Epithelial cell of proximal tubule (primary cell): ENCODE data around the gene P2RY14. TPM values are rescaled to one million over a fixed set of nuclear protein-coding genes. Genes with fewer than 3 reads are reported as not detected.
"Not testable (repeated sequence)": the region's sequence is repeated elsewhere in the genome, so short reads cannot be mapped to it uniquely, and the experiment has no call there.

Source experiments
- DNase-seq: peaks from one replicate; pipeline ENCODE4 v3.0.0-alpha.2; 2011; ENCODE audit warnings: low read depth
- H3K4me3 ChIP-seq: 2 replicates; pipeline ENCODE4 v1.5.1; 2011; ENCODE audit warnings: low read depth, mild to moderate bottlenecking, low read length
- total RNA-seq: library from RNA; depleted of rRNA; stranded (reverse); fragments of >200 nt; gene quantifications from 2 replicates; pipeline ENCODE4 v1.2.3, GENCODE V29; 2015
- TF ChIP-seq, protein P1 (sequence below): conservative IDR thresholded peaks from 2 replicates; pipeline ENCODE4 v1.5.1; 2012; ENCODE audit warnings: low read depth, mild to moderate bottlenecking, low read length

P2RY14 gene
- total RNA-seq, 1 donor from 2014 or later, result not detected

DNA sequence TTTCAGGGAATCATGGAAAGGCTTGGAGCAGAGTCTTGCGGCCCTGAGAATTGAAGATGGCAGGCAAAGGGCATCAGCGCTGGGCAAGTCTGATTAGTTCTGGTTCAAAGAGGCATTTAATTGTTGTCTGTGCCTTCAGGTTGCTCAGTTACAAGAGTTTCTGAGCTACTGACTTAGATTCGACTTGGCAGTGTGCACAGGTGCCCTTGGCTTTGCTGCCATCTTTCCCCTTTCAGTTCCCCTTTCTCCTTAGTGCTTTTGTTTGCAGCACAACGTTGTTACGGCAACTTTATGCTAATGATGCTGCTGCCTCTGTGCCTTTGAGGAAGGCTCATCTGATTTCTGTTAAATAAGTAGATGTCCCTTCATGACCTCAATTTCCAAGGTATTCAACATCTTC is 12.5 kb downstream of the P2RY14 start:
- TF ChIP-seq, protein P1, sequence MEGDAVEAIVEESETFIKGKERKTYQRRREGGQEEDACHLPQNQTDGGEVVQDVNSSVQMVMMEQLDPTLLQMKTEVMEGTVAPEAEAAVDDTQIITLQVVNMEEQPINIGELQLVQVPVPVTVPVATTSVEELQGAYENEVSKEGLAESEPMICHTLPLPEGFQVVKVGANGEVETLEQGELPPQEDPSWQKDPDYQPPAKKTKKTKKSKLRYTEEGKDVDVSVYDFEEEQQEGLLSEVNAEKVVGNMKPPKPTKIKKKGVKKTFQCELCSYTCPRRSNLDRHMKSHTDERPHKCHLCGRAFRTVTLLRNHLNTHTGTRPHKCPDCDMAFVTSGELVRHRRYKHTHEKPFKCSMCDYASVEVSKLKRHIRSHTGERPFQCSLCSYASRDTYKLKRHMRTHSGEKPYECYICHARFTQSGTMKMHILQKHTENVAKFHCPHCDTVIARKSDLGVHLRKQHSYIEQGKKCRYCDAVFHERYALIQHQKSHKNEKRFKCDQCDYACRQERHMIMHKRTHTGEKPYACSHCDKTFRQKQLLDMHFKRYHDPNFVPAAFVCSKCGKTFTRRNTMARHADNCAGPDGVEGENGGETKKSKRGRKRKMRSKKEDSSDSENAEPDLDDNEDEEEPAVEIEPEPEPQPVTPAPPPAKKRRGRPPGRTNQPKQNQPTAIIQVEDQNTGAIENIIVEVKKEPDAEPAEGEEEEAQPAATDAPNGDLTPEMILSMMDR, result no peak
- no peak overlapping the region for H3K4me3 ChIP-seq
- DNase-seq, result no peak

DNA sequence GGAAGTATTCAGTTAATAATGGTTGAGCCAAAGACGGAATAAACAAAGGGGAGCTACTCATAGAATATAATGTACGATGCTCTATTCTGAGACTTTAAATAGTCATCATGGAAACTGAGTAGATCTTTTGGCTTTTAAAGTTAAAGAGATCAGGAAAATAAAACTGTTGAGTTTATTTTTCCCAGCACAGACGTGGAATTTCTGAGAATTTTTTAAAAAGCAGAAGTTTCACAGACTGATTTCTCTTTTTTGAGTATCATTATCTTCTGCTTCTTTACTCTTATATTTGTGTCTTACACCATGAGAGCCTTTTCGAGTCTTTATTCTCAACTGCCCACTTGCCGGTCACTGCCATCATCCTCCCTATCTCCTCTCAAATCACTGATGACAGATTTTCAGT is 13.2 kb downstream of the P2RY14 start:
- TF ChIP-seq, protein P1, result no peak
- DNase-seq, result no peak

DNA sequence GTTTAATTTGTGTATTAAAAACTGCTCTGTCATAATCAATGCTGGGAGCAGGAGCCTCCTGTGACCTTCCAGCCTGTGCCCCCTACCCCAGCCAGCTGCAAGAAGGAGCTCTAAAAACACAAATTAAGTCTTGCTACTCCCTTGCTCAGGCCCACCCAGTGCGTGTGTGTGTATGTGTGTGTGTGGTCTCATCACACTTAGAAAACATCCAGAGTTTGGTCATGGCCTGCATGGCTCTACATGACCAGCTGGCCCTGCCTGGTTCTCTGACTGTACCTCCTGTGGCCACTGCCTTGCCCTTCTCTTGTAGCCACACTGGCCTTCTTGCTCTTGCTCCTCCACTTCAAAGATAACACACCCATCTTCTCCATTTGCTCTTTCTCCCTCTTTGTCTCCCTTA is 13.7 kb downstream of the P2RY14 start:
- DNase-seq, result no peak
- H3K4me3 ChIP-seq, result no peak overlapping the region
- TF ChIP-seq, protein P1, result no peak

More for the DNA sequence above, 13.2 kb downstream of the P2RY14 start:
- no peak overlapping the region for H3K4me3 ChIP-seq

DNA sequence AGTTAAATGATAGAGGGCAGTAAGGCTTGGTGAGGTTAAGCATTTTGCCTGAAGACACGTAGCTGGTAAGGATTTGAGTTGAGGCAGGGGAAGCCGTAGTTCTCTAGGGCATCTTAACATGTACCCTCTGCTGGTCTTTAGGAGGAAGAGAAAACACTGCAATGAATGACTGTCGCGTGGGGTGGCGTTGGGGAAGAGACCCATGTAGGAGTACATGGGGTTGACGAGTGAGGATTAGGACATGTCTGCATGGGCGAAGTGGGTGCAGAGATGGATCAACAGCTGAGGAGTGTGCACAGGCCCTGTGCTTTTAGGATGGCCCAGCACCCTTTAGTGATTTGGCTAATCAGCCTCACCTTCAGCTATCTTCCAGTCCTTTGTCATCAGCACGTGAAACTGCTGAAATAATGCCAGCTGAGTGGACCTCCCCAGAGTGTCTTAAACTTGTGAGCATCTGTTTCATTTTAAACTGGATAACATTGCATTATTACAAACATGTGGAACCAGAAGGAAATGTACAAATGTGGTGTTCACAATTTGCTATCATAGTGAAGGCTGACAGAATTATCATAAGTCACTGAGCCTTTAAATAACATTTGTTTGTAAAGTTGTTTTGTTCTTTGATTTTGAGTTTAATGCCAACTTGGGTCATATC is 15.3 kb downstream of the P2RY14 start:
- TF ChIP-seq, protein P1, result no peak
- DNase-seq, result no peak
- no peak overlapping the region for H3K4me3 ChIP-seq

DNA sequence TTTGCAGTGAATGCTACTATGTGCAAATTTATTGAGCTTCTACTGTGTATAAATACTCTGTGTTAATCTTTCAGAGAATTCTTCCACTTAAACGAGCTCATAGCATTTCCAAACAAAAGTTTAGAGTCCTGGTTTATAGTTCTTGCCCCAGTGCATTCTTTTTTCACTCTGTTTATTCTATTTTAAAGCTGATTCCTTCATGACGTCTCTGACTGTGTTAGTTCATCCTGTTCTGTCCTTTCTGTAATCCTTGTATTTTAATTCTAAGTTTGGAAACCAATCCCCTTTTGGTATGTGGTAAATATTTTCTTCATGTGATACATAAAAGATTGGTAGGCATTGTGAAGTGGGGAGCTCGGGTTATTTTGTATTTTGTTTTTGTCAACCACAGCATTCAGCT is 18.7 kb downstream of the P2RY14 start:
- DNase-seq, result no peak
- TF ChIP-seq, protein P1, result no peak
- no peak overlapping the region for H3K4me3 ChIP-seq

DNA sequence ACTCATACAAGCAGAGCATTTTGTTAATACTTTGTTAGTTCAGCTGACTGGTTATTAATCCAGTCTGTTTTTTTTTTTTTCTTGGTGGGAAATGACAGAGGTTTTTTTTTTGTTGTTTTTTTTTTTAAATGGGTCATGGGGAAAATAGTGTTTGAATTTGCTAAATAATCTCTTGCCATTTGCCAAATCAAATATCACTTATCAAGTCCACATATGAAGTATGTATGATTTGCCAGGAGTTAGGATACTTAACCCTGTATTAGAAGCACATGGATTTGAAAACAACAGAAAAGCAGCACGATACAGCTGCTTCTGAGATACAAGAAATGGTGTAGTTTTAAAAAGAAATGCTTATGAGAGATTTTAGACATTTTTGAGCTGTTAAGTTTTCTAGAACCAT is 21.6 kb downstream of the P2RY14 start:
- TF ChIP-seq, protein P1, result no peak

DNA sequence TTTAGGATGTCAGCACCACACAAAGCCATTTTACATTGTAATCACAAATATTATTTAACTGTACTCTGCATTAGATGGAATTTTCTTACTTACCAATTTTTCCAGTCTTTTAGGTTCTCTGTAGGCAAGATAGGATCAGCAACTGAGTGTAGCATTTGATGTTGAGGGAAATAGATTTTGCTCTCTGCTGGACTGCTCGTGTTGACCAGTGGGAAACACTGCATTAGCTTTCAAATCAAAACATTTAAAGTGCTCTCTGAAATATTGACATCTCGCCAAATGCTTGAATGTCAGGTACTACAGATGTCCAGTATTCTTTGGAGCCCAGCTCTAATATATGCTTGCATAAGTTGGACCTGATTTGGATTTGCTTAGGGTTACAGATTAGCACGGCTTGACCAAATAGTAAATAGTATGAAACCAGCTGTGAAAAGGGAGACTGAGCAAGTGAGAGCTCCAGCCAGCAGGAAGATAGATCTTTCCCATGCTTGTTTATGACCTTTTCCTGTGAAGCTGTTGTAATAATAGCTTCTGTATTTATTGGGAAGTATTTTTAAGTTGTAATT is 29.5 kb downstream of the P2RY14 start:
- no peak overlapping the region for H3K4me3 ChIP-seq
- DNase-seq, result no peak
- TF ChIP-seq, protein P1, result no peak

More for the DNA sequence above, 21.6 kb downstream of the P2RY14 start:
- no peak overlapping the region for H3K4me3 ChIP-seq
- DNase-seq, result no peak

DNA sequence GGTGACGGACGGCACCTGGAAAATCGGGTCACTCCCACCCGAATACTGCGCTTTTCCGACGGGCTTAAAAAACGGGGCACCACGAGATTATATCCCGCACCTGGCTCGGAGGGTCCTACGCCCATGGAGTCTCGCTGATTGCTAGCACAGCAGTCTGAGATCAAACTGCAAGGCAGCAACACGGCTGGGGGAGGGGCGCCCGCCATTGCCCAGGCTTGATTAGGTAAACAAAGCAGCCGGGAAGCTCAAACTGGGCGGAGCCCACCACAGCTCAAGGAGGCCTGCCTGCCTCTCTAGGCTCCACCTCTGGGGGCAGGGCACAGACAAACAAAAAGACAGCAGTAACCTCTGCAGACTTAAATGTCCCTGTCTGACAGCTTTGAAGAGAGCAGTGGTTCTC is 36.3 kb downstream of the P2RY14 start:
- not testable (repeated sequence) for DNase-seq, H3K4me3 ChIP-seq
